H9 (cell line): Measurements from ENCODE around the gene SUFU. TPM values are rescaled to one million over a fixed set of nuclear protein-coding genes. Genes with fewer than 3 reads are reported as not detected.

ENCODE experiments used
- DNase-seq: peaks from one replicate; pipeline ENCODE4 v3.0.0-alpha.2; 2017
- H2AFZ ChIP-seq: one replicate; pipeline ENCODE4 v1.6.1; 2013; ENCODE audit warnings: mild to moderate bottlenecking, low read length, control low read depth, moderate library complexity
- H2AK5ac ChIP-seq: 2 replicates; pipeline ENCODE4 v1.6.1; 2013; ENCODE audit warnings: low read length, control low read depth, mixed read lengths; ENCODE audit not compliant: insufficient read length
- H2BK120ac ChIP-seq: one replicate; pipeline ENCODE4 v1.6.1; 2013; ENCODE audit warnings: low read depth, mild to moderate bottlenecking, low read length, control low read depth, inconsistent platforms; ENCODE audit not compliant: poor library complexity, severe bottlenecking
- H2BK12ac ChIP-seq: 2 replicates; pipeline ENCODE4 v1.6.1; 2013; ENCODE audit warnings: low read length, control low read depth, mixed read lengths, low read depth; ENCODE audit not compliant: insufficient read length
- H2BK15ac ChIP-seq: 2 replicates; pipeline ENCODE4 v1.6.1; 2013; ENCODE audit warnings: low read depth, low read length, control low read depth
- H2BK20ac ChIP-seq: one replicate; pipeline ENCODE4 v1.6.1; 2013; ENCODE audit warnings: low read depth, mild to moderate bottlenecking, low read length, control low read depth, inconsistent platforms; ENCODE audit not compliant: poor library complexity, severe bottlenecking
- H2BK5ac ChIP-seq: 2 replicates; pipeline ENCODE4 v1.6.1; 2013; ENCODE audit warnings: low read length, control low read depth, mixed read lengths; ENCODE audit not compliant: insufficient read length
- H3K14ac ChIP-seq: 2 replicates; pipeline ENCODE4 v1.6.1; 2013; ENCODE audit warnings: low read length, control low read depth; ENCODE audit not compliant: insufficient read depth
- H3K18ac ChIP-seq: 2 replicates; pipeline ENCODE4 v1.6.1; 2013; ENCODE audit warnings: low read depth, mild to moderate bottlenecking, mixed read lengths, low read length, control low read depth; ENCODE audit not compliant: insufficient read length
- H3K23ac ChIP-seq: 2 replicates; pipeline ENCODE4 v1.6.1; 2013; ENCODE audit warnings: low read length, control low read depth, mixed read lengths, low read depth; ENCODE audit not compliant: insufficient read length
- H3K23me2 ChIP-seq: 2 replicates; pipeline ENCODE4 v1.6.1; 2013; ENCODE audit warnings: low read depth, mild to moderate bottlenecking, mixed read lengths, low read length, control low read depth; ENCODE audit not compliant: insufficient read length, poor library complexity, severe bottlenecking
- H3K27ac ChIP-seq: 2 replicates; pipeline ENCODE4 v1.5.1; 2013; ENCODE audit warnings: low read length, control low read depth, mixed read lengths, low read depth; ENCODE audit not compliant: insufficient read length
- H3K27me3 ChIP-seq: 2 replicates; pipeline ENCODE4 v1.6.1; 2013; ENCODE audit warnings: low read length, control low read depth, inconsistent platforms; ENCODE audit not compliant: insufficient read depth
- H3K4ac ChIP-seq: 2 replicates; pipeline ENCODE4 v1.6.1; 2013; ENCODE audit warnings: low read depth, mild to moderate bottlenecking, control low read depth, inconsistent platforms, low read length, moderate library complexity
- H3K4me1 ChIP-seq: 2 replicates; pipeline ENCODE4 v1.6.1; 2013; ENCODE audit warnings: low read length, control low read depth, inconsistent platforms; ENCODE audit not compliant: insufficient read depth
- H3K4me2 ChIP-seq: 2 replicates; pipeline ENCODE4 v1.6.1; 2013; ENCODE audit warnings: low read length, control low read depth, mixed read lengths; ENCODE audit not compliant: insufficient read length, insufficient read depth
- H3K56ac ChIP-seq: 2 replicates; pipeline ENCODE4 v1.6.1; 2013; ENCODE audit warnings: low read depth, mild to moderate bottlenecking, mixed read lengths, low read length, control low read depth; ENCODE audit not compliant: insufficient read length
- H3K79me1 ChIP-seq: 2 replicates; pipeline ENCODE4 v1.6.1; 2013; ENCODE audit warnings: low read depth, mild to moderate bottlenecking, moderate library complexity, low read length, control low read depth, inconsistent platforms; ENCODE audit not compliant: insufficient read depth, poor library complexity, severe bottlenecking
- H3K79me2 ChIP-seq: 2 replicates; pipeline ENCODE4 v1.6.1; 2013; ENCODE audit warnings: low read length, control low read depth, inconsistent platforms; ENCODE audit not compliant: insufficient read depth
- H3K9ac ChIP-seq: 2 replicates; pipeline ENCODE4 v1.6.1; 2013; ENCODE audit warnings: low read length, control low read depth, mixed read lengths; ENCODE audit not compliant: insufficient read length; ENCODE audit errors: extremely low read depth
- H3K9me3 ChIP-seq: one replicate; pipeline ENCODE4 v1.6.1; 2013; ENCODE audit warnings: low read depth, low read length, inconsistent platforms; ENCODE audit not compliant: control insufficient read depth
- H3T11ph ChIP-seq: one replicate; pipeline ENCODE4 v1.6.1; 2013; ENCODE audit warnings: mild to moderate bottlenecking, low read length, control low read depth, inconsistent platforms
- H4K20me1 ChIP-seq: one replicate; pipeline ENCODE4 v1.6.1; 2013; ENCODE audit not compliant: control insufficient read depth, insufficient read length, insufficient read depth
- H4K5ac ChIP-seq: 2 replicates; pipeline ENCODE4 v1.6.1; 2013; ENCODE audit warnings: low read depth, mild to moderate bottlenecking, mixed read lengths, low read length, control low read depth; ENCODE audit not compliant: insufficient read length
- H4K8ac ChIP-seq: replicated peaks from 2 replicates; pipeline ENCODE4 v1.6.1; 2013; ENCODE audit warnings: low read length, control low read depth, mixed read lengths, low read depth; ENCODE audit not compliant: insufficient read length
- H4K91ac ChIP-seq: 2 replicates; pipeline ENCODE4 v1.6.1; 2013; ENCODE audit warnings: low read depth, mild to moderate bottlenecking, moderate library complexity, mixed read lengths, low read length, control low read depth; ENCODE audit not compliant: insufficient read length
- H3K27ac Mint-ChIP-seq, 3 experiments: 2 replicates in 2 of 3; 3 replicates in 1 of 3; pipeline ENCODE4 v1.8.0; 2020 to 2021; ENCODE audit warnings: mixed read lengths in 3 of 3, mild to moderate bottlenecking in 1 of 3, moderate library complexity in 1 of 3
- H3K27me3 Mint-ChIP-seq: 2 replicates; pipeline ENCODE4 v1.8.0; 2021; ENCODE audit warnings: low read depth, mild to moderate bottlenecking, moderate library complexity, mixed read lengths
- H3K36me3 Mint-ChIP-seq, 3 experiments: 2 replicates in 2 of 3; 3 replicates in 1 of 3; pipeline ENCODE4 v1.8.0; 2020 to 2021; ENCODE audit warnings: low read depth in 3 of 3, mixed read lengths in 3 of 3; ENCODE audit not compliant: insufficient read depth in 1 of 3
- H3K4me1 Mint-ChIP-seq, 2 experiments: 2 replicates each; pipeline ENCODE4 v1.8.0; 2020; ENCODE audit warnings: mixed read lengths in 2 of 2
- H3K4me3 Mint-ChIP-seq, 2 experiments: 2 replicates in 1 of 2; 3 replicates in 1 of 2; pipeline ENCODE4 v1.8.0; 2020 to 2021; ENCODE audit warnings: mild to moderate bottlenecking in 2 of 2, mixed read lengths in 2 of 2, moderate library complexity in 1 of 2
- H3K9me3 Mint-ChIP-seq, 2 experiments: 2 replicates in 1 of 2; 3 replicates in 1 of 2; pipeline ENCODE4 v1.8.0; 2020; ENCODE audit warnings: mild to moderate bottlenecking in 2 of 2, mixed read lengths in 2 of 2, moderate library complexity in 1 of 2
- WGBS: extraction: QIAGEN DNeasy Blood & Tissue Kit; methylation state at CpG from one replicate; pipeline ENCODE4 v1.1.7; 2013; ENCODE audit warnings: missing lambda C conversion rate, low lambda C conversion rate, mixed read lengths; ENCODE audit not compliant: insufficient read length; ENCODE audit errors: extremely low coverage; 5-methylcytosine and 5-hydroxymethylcytosine counted together
- total RNA-seq: library from RNA; stranded (reverse); gene quantifications from 2 replicates; pipeline ENCODE4 v1.2.1, GENCODE V29; 2021
- TF ChIP-seq, protein P1 (sequence below): fragments of 200-600 bp; sonication (generic); conservative IDR thresholded peaks from 3 replicates; pipeline ENCODE4 v1.8.0; 2021; ENCODE audit warnings: antibody characterized with exemption, mild to moderate bottlenecking

SUFU gene
- total RNA-seq, 1 experiment from 2014 or later: 9.5 TPM

DNA sequence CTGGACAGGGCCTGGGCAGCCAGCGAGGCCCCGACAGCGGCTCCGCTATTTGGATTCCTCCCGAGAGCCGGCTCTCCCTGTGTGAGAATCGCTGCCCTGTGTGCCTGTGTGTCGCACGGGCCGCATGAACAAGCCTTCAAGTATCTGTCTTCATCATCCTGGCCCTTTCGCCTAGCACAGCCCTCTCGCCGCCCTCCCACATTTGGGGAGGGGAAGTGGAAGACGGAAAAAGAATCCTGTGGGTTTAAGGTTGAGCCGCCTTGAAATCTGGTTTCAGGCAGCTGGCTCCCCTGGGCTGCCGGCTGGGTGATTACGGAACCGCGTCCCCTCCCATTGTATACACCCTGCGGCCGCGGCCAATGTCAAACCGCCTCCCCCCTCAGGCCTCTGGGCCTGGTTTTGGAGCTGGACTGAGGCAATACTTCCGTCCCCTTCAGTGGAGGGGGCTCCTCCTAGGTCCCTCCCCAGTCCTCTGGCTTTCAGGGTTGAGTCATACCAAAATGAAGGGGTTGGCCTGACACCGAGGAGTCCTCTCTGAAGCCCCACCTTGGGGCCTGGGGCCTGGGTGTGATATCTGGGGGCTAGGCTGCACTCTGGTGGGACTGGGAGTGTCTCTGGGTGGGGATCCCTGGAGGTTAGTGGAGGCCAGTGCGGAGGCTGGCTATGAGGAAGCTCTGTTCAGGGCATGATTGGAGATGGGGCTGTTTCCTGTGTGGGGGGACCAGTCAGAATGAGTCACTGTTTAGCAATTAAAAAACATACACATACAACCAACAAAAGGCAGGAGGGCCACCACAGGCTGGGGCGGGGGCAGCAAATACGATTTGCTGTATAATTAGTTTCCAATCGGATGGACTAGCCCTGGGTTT, 142.2 kb downstream of the SUFU start:
- Histone ChIP-seq H2BK5ac (no peak overlapping the region), H2BK20ac (no peak overlapping the region), H3K23ac (no peak overlapping the region), H3K9me3 (no peaks in the 10 kb centered on the region), H3T11ph (no peak overlapping the region), H3K4me2 (peak overlapping the region; percentile 77), H3K18ac (peak overlapping the region; percentile 32), H4K8ac (no peak overlapping the region), H4K20me1 (peaks cover 3% of the 10 kb centered on the region), H3K4ac (no peak overlapping the region), H4K91ac (no peak overlapping the region), H3K79me1 (peaks cover 3% of the 10 kb centered on the region), H2AFZ (no peak overlapping the region), H3K14ac (0 out of 2 replicates have a peak overlapping the region, but pooled peaks have one; percentile 54), H3K9ac (peak overlapping the region; percentile 58), H4K5ac (no peak overlapping the region), H3K56ac (no peak overlapping the region), H3K27ac (no peak overlapping the region), H3K27me3 (no peaks in the 10 kb centered on the region), H2AK5ac (no peak overlapping the region), H2BK15ac (no peak overlapping the region), H3K23me2 (peaks cover 28% of the 10 kb centered on the region), H3K4me1 (peaks cover 5% of the 10 kb centered on the region; the same call in 1 of the 2 replicates), H3K79me2 (peaks cover 19% of the 10 kb centered on the region; the same call in 1 of the 2 replicates), H2BK12ac (no peak overlapping the region), H2BK120ac (no peak overlapping the region)
- Mint-ChIP-seq H3K36me3 (peaks cover 0 to 4% (median 0%) of the 10 kb centered on the region in 3 experiments; a peak in 2 of 7 replicates), H3K27ac (peak overlapping the region; percentile 63 to 93 (median 91); a peak in 6 of 7 replicates), H3K9me3 (no peaks in the 10 kb centered on the region; a peak in 1 of 5 replicates), H3K27me3 (no peaks in the 10 kb centered on the region), H3K4me3 (peak overlapping the region; percentile 93 to 97), H3K4me1 (peaks cover 53 to 57% of the 10 kb centered on the region in 2 experiments)
- TF ChIP-seq, protein P1, sequence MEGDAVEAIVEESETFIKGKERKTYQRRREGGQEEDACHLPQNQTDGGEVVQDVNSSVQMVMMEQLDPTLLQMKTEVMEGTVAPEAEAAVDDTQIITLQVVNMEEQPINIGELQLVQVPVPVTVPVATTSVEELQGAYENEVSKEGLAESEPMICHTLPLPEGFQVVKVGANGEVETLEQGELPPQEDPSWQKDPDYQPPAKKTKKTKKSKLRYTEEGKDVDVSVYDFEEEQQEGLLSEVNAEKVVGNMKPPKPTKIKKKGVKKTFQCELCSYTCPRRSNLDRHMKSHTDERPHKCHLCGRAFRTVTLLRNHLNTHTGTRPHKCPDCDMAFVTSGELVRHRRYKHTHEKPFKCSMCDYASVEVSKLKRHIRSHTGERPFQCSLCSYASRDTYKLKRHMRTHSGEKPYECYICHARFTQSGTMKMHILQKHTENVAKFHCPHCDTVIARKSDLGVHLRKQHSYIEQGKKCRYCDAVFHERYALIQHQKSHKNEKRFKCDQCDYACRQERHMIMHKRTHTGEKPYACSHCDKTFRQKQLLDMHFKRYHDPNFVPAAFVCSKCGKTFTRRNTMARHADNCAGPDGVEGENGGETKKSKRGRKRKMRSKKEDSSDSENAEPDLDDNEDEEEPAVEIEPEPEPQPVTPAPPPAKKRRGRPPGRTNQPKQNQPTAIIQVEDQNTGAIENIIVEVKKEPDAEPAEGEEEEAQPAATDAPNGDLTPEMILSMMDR: no peak
- WGBS: no CpG with 5 or more reads among the region's 29 CpGs
- DNase-seq: no peak
